Stimulated activated CD8-positive, alpha-beta memory T cell treated with anti-CD3 and anti-CD28 coated beads, Interleukin-12 subunit alpha, Interleukin-12 subunit beta, amount 100 ng/mL, for 24 hours (primary cell): ENCODE results near the gene HERC3.

Experiments
- DNase-seq: peaks from one replicate; pipeline ENCODE4 v3.0.0-alpha.2; 2020; ENCODE audit errors: extremely low read depth

HERC3 gene

DNA sequence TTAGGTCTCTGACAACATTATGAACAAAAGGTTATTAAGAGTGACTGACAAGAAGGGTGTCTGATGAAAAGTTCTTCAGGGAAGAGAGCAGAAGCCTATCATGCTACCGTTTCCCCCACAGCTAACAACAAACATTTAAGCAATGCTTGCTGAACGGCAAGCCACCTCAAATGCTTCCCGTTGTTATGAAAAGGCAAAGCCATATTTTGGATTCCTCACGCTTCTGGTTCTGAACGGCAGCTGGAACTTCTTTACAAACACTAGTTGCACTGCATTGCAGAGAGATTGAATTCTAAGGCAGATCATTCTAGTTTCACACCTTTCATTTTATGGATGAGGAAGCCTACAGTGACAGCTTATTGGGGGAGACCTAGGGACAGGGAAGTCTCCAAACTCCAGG, 153.9 kb downstream of the HERC3 start:
- DNase-seq, result no peak

DNA sequence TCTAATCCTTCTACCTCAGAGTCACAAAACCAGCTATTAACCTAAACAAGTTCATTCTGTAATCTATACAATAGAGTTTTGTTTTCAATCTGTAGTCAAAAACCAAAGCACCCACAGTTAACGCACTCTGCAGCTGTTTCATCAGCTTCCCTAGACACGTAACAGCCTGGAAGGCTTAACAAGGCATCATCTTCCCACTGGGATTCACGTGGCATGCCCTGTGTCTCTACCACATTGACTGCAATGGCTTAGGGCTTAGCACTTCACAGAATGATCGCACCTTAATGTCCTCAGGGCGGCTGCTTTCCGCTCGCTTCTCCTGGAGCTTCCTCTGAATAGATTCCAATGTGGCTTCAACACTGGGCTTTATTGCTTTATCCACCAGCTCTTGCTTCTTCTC, 155.1 kb downstream of the HERC3 start:
- no peak for DNase-seq

DNA sequence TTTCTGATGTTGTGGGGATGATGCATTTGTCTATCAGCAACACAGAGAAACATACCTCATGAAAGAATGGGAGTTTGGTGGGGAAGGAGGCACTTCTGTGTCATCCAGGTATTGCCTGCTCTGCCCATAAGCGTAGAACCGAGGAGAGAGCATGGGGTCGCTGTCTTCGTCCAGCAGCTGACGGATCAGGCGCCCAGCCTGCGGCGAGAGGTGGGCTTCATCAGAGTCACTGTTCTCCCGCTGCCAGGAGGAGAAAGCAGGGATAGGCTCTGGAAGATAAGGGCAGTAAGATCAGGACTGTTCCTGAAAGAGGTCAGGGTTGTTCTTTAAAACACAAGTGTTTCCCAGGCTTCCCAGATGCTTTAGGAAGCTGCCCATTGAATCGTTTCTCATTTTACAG, 158.1 kb downstream of the HERC3 start:
- no peak for DNase-seq

DNA sequence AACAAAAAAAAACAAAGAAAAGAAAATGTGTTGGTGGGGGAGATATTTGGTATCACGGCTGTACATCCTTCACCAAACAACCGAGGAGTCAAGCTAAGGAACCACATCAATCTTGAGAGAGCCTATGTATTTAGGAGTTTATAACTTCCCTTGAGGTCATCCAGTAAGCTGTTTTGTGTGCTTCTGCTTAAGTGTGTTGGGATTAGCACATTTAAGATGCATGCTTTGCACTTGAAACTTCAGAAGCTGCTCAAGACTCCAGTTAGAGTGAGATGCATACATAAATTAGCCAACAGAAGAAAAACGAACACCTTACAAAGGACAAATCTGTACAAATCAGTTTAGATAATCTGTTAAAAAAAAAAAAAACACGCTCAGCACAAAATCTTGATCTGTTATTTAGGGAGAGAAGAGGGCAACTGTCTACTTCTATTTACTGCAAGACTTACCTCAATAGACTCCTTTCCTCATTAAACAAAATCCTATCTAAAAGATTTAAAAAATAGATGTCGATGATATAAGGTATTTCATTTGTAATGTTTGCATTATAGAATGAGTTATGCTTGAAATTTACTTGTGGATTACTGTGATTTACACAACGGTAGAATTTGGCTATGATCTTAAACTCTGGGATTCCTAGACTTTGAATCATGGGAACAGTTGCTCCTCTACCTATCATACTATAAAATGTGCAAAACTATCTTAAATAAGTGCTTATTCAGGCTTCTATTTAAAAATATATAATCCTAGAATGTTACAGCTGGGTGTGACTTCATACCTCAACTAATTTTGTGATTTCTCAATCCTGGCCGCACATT, 159.2 kb downstream of the HERC3 start:
- DNase-seq, result no peak

DNA sequence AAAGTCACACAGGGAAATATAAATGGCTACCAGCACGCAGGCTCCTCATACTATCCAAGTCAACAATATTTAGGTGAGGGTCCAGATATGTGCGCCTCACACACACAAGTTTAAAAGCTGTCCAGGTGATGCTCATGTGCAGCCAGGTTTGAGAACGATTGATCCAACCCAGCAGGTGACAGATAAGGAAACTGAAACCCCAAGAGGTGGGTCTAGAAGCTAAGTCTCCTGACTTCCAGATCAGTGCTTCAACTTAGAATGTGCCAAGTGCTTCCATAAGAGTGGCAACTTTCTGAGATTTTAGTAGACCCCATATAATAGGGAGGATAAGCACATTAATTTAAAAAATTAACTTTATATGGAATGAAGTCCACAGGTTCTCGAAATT, 159.8 kb downstream of the HERC3 start:
- no peak for DNase-seq

DNA sequence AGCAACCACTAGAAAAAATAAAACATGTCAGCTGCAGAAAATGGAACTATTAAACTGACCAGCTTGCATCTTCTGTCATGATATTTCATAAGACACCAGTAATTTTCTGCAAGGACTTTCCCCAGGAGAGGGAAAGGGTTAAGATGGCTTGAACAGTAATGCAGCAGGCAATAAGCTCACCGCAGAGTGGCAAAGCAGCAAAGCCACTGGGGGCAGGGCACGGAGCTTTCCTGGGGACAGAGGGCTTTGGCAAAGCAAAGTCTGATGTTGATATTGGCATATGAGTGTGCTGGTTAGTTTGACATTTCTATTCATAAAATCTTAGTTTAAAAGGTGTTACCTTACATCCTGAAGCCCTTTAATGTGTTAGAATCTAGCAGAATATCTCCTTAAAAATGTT, 160.5 kb downstream of the HERC3 start:
- no peak for DNase-seq

DNA sequence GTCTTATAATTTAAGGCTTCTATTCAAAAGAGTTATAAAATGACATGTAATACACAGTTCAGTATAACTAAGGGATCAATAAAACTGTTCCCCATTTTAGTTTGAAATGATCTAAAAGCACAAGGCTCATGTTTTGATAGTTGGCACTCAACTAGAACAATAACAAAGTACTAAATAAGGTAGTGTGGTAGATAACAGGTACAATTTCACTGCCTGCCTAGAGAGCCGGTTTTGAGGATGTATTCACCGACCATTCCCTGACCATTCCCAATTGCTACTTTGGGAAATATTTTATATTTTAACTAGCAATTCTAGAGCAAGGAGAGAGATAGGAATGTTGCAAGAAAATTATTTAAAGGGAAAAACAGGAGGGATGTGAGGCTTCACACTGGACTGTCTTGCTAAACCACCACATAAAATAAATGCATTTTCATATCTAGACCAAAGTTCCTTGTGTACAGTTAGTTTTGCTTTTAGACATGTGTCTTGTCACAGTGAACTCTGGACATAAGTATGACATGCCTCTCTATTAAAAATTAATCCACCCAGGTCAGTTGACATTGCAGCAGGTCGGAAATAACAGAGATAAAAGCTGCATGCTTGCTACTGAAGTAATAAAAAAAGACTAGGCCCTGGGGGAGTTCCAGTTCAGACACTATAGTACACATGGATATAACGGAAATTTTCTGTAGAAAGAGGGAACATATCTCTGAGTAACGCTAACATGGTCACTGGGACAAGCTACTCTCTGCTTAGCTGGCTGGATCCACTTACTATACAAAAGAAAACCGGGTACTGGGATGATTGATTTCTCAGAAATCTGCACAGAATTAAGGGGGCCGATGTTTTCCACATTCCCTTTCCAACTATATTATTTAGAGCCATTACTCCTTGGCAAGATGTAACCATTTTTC, 161.6 kb downstream of the HERC3 start:
- no peak for DNase-seq

DNA sequence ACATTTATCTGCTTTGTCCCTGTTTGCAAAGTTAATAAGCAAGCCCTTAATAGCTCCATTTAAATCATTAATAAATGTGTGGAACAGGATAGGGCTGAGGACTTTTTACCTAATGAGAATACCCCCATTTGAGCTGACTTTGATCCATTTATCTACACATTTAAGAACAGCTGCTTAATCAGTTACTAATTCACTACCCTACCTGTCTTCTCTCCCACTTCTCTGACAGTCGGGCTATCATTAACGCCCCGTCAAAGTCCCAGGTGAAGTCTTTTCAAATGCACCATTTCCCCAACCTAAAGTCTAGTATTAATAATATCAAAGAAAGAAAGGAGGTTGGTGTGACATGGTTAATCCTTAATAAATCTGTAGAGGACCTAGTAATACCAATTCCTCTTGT, 162.5 kb downstream of the HERC3 start:
- DNase-seq, result no peak

DNA sequence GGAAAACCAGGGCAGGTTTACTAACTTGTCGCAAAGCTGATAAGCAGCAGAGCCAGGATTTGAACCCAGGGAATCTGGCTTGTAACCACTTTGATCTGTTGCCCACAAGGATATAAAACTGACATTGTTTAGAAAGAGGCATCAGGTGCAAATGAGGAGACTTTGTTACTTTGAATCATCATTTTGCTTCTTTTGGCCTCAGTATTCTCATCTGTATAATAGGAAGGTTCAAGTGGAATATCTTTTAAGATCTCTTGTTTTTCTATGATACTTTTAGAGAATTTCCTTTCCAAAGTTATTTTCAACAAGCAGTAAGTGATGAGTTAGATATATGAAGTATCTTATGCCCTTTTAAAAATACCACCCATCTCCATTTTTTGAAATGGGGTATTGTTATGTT, 163.2 kb downstream of the HERC3 start:
- no peak for DNase-seq

DNA sequence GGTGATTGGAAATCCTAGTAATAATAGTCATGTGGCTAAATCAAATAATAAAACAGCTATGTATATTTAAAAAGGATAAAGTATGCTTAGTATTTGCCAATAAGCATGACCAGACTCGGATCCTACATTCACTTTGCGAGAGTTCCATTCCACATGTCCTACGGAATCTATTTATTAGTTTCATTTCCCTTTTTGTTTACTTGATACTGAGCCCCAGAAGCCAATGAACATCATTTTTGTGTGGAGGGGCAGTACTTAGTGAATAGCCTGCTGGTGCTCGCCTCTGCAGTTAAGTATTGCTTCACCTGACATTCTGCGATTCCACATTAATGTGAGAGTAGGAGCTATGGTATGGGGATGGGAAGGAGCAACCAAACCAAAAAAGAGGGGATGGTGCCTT, 163.9 kb downstream of the HERC3 start:
- DNase-seq, result no peak

DNA sequence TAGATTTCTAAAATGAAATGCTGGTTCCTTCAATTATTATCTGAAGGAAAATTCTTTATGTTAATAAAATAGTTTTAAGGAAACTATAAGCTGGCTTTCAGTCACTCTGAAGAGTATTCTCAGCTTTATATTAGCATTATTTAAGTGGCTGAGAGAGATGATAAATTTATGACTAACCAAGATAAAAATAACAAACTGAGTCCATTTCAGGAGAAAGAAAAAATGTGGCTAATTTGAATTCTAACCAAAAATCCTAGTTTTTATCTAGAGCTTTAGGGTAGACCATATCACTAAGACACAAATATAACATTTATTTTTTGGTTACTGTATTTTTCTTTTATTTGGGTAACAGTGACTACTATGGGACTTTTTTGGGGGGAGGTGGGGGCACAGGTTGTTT, 164.8 kb downstream of the HERC3 start:
- DNase-seq, result no peak

DNA sequence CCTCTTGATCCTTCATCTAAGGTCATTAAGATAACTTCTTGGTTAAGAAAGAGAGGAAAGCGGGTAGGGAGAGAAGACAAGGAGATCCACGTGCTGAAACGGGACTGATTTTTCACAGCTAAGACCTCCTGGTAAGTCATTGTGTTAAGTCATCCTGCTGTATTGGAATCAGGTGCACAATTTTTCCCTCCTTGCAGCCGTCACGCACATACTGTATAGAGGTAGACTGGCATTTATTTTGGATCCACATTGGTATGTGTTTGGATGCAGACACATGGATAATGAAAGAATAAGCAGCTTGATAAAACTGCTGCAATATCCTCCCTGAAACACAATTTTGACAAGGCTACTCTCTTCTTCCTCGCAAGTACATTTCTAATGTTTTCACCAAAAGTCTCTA, 165.5 kb downstream of the HERC3 start:
- no peak for DNase-seq
